IPS-NIHi7 (cell line): ENCODE data around the gene GSTT2.
"Not testable (repeated sequence)": the region's sequence is repeated elsewhere in the genome, so short reads cannot be mapped to it uniquely, and the experiment has no call there.

ENCODE experiments used
- DNase-seq: peaks from one replicate; pipeline ENCODE4 v3.0.0; 2012; ENCODE audit warnings: mixed read lengths; ENCODE audit errors: extremely low spot score

Gene GSTT2

GRCh38 chr22:23974345-23974744 lies 5.6 kb upstream of the GSTT2 start, which contains the start of gene DDT:
Gene DDT, minus strand, starts transcription at chr22:23974441. Its CDS starts 27 bp downstream, at chr22:23974414.
- DNase-seq, result not testable (repeated sequence)

GRCh38 chr22:23974836-23975352 lies 5.0 kb upstream of the GSTT2 start:
- DNase-seq, result not testable (repeated sequence)

GRCh38 chr22:23977304-23977703 lies 2.6 kb upstream of the GSTT2 start:
- DNase-seq, result not testable (repeated sequence)

- not testable (repeated sequence) for DNase-seq
Observed at GRCh38 chr22:23980567-23980966, 633 bp downstream of the GSTT2 start.

GRCh38 chr22:23984430-23984829 lies 4.5 kb downstream of the GSTT2 start:
- DNase-seq, result no peak

- DNase-seq, result not testable (repeated sequence)
Observed at GRCh38 chr22:23986089-23986488, 6.2 kb downstream of the GSTT2 start.

- DNase-seq, result not testable (repeated sequence)
Observed at GRCh38 chr22:23986538-23987178, 6.7 kb downstream of the GSTT2 start.

- DNase-seq, result not testable (repeated sequence)
Observed at GRCh38 chr22:23989583-23990244, 9.8 kb downstream of the GSTT2 start.

- DNase-seq, result not testable (repeated sequence)
Observed at GRCh38 chr22:23993080-23993479, 13.1 kb downstream of the GSTT2 start.

GRCh38 chr22:23993581-23994177 lies 13.7 kb downstream of the GSTT2 start:
- DNase-seq, result peak; percentile 2

GRCh38 chr22:23997092-23997491 lies 17.2 kb downstream of the GSTT2 start:
- DNase-seq, result no peak

- DNase-seq, result not testable (repeated sequence)
Observed at GRCh38 chr22:23999779-24000178, 19.8 kb downstream of the GSTT2 start.

GRCh38 chr22:24001314-24001713 lies 21.4 kb downstream of the GSTT2 start:
- peak; percentile 67 for DNase-seq

- no peak for DNase-seq
Observed at GRCh38 chr22:24002272-24002671, 22.3 kb downstream of the GSTT2 start.

- DNase-seq, result no peak
Observed at GRCh38 chr22:24002851-24003250, 22.9 kb downstream of the GSTT2 start.

- DNase-seq, result peak; percentile 13
Observed at GRCh38 chr22:24003887-24004286, 24.0 kb downstream of the GSTT2 start.

GRCh38 chr22:24005201-24005600 lies 25.3 kb downstream of the GSTT2 start, which contains the start of gene GSTT4:
Gene GSTT4, minus strand, starts transcription at chr22:24005453. Its CDS starts 97 bp downstream, at chr22:24005356.
- no peak for DNase-seq

GRCh38 chr22:24006207-24006913 lies 26.4 kb downstream of the GSTT2 start:
- DNase-seq, result no peak

- DNase-seq, result no peak
Observed at GRCh38 chr22:24006914-24007214, 26.9 kb downstream of the GSTT2 start.

- no peak for DNase-seq
Observed at GRCh38 chr22:24007253-24008021, 27.5 kb downstream of the GSTT2 start.

- DNase-seq, result no peak
Observed at GRCh38 chr22:24008022-24008283, 28.0 kb downstream of the GSTT2 start.
